ENCODE measurements around the gene CTNND2.
"Not testable (repeated sequence)": the region's sequence is repeated elsewhere in the genome, so short reads cannot be mapped to it uniquely, and the experiment has no call there.

The CTNND2 gene

DNA sequence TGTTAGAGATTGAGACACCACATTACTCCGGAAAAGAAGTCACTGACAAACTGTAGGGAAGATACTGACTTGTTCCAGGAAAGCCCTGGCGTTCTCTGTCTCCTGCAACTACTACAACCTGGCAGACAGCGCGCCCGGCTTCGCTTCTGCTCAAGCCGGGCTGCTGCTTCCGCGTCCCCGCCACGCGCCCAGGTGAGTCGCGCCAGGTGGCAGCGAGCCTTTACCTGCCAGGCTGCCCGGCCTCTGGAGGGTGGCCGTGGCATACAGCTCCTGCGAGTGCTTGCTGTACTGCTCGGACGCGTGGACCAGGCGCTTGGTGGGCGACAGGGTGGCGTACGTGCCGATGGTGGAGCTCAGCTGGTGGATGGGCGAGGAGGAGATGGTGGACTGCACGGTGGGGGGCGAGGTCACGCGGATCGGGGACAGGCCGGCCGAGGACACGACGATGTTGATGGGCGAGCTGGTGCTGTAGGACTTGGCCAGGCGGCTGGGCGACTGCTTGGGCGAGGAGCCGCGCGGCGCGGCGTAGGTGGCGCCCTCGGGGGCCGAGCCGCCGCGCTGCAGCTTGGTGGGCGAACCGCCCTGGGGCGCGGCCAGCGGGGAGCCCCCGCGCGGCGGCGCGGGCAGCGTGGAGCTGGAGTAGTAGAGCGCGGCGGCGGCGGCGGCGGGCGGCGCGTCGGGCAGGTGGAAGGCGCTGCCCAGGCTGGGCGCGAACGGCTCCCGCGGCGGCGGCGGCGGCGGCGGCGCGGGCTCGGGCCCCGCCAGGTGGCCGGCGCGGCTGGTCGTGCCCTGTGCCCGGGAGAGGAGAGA lies 519.6 kb downstream of the CTNND2 start:
- DNase-seq (ENCODE audit: low spot score), result no peak

DNA sequence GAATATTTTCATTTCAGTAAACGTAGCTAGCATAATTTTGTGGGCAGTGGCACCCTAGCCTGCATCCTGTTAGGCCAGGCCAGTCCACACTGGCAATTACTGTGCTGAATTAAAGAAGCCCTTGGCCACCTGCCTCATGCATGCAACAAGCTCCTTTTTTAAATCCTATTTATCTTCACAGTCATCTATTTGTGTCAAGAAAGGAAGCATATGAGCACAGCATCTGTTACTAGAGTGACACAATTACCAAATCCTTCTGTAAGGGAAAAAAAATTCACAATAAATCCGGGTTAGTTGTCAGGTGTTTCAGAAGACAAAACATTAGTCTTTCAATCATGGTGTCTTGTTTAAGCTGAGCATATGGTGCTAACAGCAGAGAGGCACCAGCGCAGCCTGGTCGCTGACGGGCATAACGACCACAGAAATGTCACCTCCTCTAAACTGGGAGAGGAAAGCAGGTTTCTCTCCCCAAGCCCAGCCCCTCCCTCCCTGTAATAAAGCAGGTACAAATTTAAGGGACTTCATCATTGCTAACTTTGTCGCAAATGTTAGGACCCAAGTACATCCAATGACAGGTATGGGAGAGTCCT lies 520.6 kb downstream of the CTNND2 start:
- DNase-seq (ENCODE audit: low spot score), result no peak

DNA sequence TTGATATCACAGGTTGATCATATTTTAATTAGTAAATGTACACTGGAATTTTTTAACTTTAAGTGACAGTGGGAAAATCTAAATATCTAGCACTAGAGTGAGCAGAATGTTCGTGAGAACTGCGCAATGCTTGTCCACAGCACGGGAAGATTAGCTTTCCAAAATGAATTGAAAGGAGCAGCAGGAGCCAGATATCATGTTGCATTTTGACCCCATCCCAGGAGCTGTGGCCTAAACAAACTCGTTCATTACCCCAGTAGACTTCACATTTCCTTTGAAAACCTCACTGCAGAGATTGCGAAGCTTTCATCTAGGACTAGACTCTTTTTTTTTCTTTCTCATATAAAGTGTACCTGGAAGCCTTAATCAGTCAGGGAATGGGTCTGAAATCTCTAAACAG lies 525.8 kb downstream of the CTNND2 start:
- no peak for DNase-seq (ENCODE audit: low spot score)

DNA sequence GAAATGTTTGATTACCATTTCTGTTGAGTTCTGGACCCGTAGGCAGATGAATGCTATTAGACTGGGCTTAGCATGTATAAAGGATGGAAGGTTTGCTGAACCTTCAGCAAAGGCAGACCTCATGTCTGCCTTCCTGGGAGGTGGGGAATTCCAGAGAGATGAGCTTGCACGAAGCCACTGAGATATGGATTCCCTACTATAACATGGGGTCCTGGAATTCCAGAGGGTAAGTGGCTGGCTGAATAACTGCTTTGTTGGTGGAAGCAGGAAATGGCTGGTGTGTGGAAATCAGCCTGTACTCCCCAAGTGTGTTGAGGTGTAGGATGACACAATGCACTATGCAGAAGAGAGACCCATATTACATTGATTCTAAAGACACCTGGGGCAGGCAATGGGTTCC lies 526.4 kb downstream of the CTNND2 start:
- no peak for DNase-seq (ENCODE audit: low spot score)

DNA sequence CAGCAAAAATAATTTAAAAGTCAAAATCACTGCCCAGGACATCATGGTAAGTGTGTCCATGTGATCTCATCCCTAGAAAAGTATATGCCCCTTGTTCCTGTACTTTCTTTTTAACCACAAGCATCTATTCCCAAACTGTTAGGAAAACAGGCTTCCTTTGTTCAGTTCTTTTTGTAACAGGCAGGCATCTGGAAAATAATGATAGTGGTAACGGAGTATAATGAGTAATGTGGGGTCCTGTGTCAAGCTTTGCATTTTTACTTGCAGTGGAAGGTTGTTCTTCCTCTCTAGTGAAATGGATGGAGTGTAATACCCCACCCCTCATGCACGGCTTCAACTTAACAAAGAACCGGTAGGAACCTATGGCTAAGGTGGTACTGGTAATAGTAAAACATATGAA lies 532.1 kb downstream of the CTNND2 start:
- DNase-seq (ENCODE audit: low spot score), result no peak

DNA sequence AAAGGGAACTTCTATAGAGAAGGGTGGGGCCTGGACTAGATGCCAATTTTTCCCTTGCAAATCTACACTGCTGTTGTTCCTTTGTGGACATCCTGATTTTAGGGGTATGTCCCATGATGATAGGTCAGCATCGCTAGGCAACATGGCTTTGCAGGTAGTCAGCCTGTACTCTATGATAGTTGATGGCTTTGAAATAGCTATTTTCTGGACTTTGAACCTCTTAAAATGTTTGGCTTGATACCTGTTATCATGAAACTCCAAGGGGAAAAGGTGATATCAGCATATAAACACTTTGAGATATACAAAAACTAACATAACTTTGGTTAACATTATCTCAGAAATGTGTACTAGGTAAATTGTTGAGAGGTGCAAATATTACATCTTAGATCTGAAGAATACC lies 533.2 kb downstream of the CTNND2 start:
- DNase-seq (ENCODE audit: low spot score), result no peak

DNA sequence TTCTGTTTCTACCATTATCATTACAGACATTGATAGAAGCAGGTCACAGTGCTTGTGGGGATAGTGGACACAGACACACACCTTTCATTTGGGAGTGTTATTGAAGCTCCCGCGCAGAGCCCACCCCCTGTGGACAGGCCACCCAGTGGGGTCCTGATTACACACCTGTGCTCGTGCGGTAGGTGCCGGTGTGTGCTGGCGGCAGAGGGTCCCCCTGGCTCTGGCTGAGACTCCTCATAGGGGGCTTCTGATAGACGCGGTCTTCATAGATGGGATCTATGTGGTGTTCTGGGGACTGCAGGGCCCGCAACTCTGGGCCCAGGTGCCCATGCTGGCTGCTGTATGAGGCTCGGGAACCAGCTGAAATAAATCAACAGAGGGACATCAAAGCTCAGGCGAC lies 539.7 kb downstream of the CTNND2 start:
- DNase-seq (ENCODE audit: low spot score), result no peak

DNA sequence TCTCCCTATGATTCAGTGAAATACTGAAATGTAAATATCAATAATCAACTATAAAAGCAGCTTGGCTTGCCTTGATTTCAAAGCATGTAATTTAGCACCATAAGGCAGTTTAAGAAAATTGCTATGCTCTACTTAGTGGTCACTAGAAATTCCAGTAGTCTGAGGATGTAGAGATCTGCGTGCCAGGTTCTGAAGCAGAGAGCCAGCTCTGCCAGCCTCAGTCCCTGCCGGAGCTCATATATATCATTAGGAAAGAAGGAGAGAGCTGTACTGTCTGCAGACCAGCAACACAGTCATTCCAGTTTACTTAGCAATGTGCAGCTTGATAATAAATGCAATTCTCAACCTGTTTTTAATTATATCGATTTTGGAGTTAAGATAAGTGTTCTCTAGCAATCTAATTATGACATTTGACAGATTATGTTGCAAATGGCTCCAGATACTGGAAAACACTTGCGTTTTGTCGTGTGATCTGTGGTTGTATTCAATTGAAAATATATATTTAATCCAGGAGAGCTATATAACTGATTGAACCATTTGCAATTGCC lies 540.5 kb downstream of the CTNND2 start:
- no peak for DNase-seq (ENCODE audit: low spot score)

DNA sequence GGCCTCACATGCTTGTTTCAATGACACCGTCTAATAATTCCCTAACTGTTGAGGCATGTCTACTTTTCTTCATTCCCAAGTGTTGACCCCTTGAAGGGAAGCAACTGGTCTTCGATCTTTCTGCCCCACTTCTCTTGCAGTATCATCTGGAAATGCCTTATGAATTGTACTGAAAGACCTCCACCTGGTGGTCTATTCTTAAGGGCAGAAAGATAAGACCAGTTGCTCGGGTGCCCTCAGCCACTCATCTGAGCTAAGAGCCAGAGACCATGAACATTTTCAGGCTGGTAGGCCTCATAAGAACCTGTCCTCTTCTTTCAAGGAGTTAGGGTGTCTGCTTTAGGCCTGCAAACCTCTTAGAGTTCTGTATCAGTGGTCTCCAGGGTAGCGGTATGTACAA lies 542.5 kb downstream of the CTNND2 start:
- DNase-seq (ENCODE audit: low spot score), result no peak

DNA sequence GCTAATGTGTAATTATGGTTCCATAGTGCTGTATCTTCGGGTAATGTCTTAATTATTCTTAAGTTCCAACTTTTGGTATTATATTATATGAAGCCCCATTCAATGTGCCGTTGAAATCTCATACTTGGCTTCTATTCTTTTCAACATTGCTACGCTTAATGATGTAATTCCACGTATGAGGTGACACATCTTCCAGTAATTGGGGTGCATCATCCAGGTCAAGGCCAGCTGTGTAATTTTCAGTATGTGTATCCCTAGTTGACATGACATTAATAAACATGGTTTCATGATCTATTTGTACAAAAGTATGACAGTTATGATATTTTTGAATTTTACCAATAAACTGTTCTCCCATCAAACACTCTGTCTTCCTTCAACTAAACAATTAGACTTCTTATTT lies 546.3 kb downstream of the CTNND2 start:
- DNase-seq (ENCODE audit: low spot score), result no peak

DNA sequence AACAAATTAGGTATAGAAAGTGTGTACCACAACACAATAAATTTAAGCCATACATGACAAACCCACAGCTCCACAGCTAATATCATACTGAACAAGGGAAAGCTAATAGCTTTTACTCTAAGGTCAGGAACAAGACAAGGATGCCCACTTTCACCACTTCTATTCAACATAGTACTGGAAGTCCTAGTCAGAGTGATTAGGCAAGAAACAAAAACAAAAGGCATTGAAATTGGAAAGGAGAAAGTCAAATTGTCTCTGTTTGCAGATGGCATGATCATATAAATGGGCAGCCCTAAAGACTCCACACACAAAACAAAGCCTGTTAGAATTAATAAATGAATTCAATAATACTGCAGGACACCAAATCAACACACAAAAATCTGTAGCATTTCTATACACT lies 548.8 kb downstream of the CTNND2 start:
- DNase-seq (ENCODE audit: low spot score), result no peak

DNA sequence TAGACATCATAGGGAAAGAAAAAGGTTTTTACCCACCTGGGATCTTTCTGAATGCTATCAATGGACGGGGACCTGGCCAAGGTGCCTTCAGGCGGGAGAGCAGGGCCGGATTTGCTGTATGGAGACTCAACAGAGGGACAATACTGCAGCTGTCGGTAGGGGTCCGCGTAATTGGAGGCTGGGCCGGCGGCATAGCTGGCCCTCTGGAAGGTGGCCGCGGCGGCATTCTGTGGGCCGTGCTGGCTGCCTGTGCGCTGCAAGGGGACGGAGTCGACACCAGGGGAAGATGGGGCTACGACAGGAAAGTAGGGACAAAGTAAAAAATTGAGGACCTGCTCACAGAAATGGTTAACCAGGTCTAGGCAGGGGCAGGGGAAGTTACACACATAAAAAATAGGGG lies 557.9 kb downstream of the CTNND2 start:
- no peak for DNase-seq (ENCODE audit: low spot score)

DNA sequence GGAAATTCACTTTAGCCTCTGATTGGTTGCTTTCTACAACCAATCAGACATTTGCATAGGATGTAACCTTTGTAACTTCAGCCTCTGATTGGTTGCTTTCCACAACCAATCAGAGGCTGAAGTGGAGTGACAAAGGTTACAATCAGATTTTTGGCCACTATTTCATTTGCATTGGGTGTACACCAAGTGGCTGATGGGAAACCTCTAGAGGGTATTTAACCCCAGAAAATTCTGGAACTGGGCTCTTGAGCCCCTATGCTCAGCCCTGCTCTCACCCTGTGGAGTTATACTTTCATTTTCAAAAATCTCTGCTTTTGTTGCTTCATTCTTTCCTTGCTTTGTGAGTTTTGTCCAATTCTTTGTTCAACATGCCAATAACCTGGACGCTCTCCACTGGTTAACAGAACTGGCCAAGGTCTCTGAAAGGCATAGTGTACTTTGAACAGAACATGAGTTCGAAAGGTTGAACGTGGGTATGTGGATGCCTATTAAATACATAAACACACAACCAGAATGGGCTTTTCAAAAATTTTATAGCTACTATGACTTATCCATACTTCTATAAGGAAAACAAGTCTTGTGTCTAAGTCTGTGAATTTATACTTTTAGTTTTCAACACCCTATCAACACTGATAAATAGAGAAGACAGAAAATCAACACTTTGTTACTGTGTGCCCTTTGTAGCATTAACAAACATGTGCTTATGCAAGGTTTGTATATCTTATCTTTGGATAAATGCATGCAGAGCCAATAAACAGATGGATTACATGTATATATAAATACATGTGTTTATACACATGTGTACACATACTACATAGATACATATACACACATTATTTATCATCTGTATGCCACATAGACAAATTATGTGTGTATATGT lies 568.1 kb downstream of the CTNND2 start:
- DNase-seq (ENCODE audit: low spot score), result no peak

DNA sequence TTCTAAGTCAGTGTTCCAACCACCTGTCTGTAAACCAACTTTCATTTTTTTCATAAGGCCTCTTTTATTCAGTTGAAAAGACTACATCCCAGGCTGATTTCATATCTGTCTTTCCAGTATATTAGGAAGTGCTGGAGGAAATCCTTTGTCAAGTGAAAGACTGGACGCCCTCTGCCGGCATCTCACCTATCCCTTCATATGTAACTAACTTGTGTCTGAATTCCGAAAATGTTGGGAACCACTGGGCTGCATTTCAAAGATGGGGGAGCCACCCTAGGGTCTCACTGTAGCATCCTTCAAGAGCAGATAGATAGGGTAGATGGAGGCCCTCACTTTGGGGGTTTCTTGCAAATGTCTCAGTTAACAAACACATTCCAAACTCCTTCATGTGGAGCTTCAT lies 569.8 kb downstream of the CTNND2 start:
- no peak for DNase-seq (ENCODE audit: low spot score)

DNA sequence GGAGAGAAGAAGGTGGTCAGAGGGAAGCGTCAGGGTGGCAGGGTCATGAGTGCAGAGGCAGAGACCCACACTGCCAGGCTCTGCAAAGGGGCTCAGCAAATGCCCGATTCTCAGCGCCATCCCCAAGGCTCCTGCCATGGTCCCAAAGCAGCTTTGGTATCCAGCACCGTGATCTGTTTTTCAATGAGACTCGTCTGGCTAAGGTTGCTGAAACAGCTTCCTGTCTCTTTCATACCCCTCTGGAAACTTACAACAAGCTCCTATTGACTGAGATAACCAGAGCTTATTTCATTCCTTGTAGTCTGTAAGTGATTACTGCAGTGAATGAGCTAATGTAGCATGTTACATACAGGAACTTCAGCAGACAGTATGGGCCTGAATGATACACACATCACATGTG lies 574.6 kb downstream of the CTNND2 start:
- no peak for DNase-seq (ENCODE audit: low spot score)

DNA sequence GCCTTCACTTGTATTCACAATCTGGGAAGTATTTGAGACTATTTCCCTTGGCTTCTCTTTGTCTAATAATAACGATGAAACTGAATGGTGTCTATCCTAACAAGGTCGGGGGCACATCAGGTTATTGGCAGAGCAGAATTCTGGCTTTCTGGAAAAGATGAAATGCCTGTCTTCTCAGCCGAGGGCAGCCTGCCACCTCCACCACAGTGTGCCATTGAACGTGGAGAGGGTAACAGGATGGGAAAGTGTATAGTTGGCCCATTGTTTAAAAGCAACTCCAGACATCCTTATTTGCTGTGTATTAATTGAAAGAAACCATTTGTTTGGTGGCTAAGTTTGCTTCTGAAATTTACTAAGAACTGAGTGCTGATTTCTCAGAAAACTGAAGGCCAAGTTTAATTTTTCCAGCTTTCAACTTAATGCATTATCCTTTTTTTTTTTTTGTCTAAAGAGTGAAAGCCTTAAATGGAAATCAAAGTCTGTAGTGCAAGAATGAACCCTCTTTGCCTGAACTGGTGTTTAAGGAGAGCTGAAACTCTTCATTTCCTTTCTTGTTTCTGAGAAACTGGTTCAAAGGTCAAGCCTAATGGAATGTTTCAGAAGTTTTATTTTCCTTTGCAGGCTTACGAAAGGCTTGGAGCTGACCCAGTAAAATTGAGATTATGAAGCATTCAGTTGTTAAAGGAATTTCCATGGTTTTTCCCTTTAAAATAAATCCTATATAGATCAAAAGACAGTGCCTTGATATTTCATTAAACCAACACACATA lies 579.5 kb downstream of the CTNND2 start:
- no peak for DNase-seq (ENCODE audit: low spot score)

DNA sequence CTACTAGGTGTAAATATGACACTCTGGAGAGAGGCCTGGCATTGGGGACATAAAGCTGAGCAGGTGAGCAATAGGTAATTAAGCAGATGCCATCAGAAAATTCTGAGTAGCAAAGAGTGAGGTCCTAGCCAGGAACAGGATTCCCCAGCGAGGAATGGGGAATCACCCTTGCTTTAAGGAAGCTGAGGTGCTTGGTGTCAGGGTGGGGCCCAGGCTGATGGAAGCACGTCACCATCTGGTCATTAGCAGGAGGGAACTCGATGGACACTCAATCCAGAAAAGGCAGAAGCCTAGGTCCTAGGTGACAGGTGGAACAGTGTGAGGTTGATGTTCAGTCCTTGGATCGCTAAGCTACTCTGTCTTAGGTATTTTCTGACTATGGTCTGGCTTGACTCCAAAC lies 580.5 kb downstream of the CTNND2 start:
- DNase-seq (ENCODE audit: low spot score), result no peak

DNA sequence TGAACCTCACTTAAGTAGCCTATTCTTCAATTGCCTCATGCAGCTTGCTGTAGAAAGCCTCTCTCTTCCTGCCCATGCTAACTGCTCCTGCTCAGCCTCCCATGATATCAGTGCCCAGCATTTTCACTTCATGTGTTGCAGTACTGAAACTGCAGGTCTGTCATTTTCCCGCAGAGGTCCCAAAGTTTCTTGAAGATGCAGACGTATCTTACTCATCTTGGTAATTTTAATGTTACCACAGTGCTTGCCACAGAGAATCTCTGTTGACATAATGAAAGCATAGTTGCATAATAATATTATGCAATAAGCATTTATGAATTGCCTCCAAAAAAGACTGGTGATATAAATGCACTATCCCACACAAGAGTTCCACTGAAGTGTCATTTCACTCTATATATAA lies 582.1 kb downstream of the CTNND2 start:
- no peak for DNase-seq (ENCODE audit: low spot score)

DNA sequence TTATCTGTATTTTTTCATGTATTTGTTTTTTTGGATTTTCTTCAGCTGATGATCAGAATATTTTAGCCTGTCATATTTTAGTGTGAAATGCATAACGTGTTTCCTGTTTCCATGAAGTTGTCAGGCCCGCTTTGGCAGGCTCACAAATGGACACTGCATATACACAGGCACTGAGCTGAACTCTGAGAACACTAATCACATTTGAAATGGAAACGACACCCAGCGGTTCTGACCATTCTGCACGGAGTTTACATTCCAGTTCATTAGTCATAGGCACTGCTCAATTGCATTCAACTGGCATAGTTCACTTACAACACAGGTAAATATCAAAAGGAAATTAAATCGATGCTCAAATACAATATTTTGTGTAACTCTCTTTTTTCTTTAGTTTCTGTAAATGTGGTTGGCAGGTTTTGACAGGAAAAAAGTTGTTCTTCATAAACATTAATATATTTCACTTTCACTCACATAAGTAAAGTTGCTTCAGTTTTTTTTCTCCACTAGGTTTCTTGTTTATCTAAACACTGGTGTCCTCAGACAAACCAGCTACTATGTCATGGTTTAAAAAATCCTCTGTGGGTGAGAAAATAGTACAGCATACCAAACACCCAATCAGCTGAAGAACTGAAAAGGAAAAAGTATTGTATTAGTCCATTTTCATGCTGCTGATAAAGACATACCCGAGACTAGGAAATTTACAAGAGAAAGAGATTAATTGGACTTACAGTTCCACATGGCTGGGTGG lies 584.2 kb downstream of the CTNND2 start:
- DNase-seq (ENCODE audit: low spot score), result no peak

DNA sequence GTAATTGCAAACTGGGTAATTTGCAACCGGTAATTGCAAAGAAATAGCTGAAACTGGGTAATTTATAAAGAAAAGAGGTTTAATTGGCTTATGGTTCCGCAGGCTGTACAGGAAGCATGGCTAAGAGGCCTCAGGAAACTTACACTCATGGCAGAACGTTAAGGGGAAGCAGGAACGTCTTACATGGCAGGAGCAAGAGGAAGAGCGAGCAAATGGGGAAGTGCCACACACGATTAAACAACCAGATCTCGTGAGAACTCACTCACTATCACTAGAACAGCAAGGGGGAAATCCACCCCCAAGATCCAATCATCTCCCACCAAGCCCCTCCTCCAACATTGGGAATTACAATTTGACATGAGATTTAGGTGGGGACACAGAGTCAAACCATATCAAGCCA lies 590.6 kb downstream of the CTNND2 start:
- not testable (repeated sequence) for DNase-seq (ENCODE audit: low spot score)

DNA sequence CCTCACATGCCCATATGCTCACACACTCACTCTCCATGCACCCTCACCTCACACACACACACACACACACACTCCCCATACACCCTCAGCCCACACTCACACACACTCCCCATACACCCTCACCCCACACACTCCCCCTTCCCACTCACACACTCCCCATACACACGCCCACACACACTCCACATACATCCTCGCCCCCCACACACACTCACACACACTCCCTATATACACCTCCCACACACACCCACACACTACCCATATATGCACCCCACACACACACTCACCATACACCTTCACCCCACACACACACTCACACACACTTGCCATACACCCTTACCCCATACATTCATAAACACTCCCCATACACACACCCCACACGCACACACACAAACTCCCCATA lies 592.5 kb downstream of the CTNND2 start:
- DNase-seq (ENCODE audit: low spot score), result no peak

Measured in hepatic stellate cell (primary cell).